LHCN-M2 (cell line): Measurements from ENCODE around the gene SLC13A4. TPM values are rescaled to one million over a fixed set of nuclear protein-coding genes. Genes with fewer than 3 reads are reported as not detected.
A peak's percentile ranks its signal among the peaks of the same experiment; 100 is the strongest.
"Not testable (repeated sequence)": the region's sequence is repeated elsewhere in the genome, so short reads cannot be mapped to it uniquely, and the experiment has no call there.

Experiments
- DNase-seq: peaks from one replicate; pipeline ENCODE4 v3.0.0-alpha.2; 2012; ENCODE audit warnings: low read depth
- polyA plus RNA-seq: library from polyadenylated mRNA; unstranded; fragments of >200 nt; gene quantifications from one replicate; pipeline ENCODE4 v1.2.1, GENCODE V29; 2012; ENCODE audit warnings: missing spikeins
- total RNA-seq: library from RNA; depleted of rRNA; stranded (reverse); fragments of >200 nt; gene quantifications from 2 replicates; pipeline ENCODE4 v1.2.3, GENCODE V29; 2014; rRNA removed

Gene SLC13A4, protein sequence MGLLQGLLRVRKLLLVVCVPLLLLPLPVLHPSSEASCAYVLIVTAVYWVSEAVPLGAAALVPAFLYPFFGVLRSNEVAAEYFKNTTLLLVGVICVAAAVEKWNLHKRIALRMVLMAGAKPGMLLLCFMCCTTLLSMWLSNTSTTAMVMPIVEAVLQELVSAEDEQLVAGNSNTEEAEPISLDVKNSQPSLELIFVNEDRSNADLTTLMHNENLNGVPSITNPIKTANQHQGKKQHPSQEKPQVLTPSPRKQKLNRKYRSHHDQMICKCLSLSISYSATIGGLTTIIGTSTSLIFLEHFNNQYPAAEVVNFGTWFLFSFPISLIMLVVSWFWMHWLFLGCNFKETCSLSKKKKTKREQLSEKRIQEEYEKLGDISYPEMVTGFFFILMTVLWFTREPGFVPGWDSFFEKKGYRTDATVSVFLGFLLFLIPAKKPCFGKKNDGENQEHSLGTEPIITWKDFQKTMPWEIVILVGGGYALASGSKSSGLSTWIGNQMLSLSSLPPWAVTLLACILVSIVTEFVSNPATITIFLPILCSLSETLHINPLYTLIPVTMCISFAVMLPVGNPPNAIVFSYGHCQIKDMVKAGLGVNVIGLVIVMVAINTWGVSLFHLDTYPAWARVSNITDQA
- total RNA-seq = 0.06 TPM in 1 of 2 replicates, not detected in the other
- 0.60 TPM for polyA plus RNA-seq

DNA sequence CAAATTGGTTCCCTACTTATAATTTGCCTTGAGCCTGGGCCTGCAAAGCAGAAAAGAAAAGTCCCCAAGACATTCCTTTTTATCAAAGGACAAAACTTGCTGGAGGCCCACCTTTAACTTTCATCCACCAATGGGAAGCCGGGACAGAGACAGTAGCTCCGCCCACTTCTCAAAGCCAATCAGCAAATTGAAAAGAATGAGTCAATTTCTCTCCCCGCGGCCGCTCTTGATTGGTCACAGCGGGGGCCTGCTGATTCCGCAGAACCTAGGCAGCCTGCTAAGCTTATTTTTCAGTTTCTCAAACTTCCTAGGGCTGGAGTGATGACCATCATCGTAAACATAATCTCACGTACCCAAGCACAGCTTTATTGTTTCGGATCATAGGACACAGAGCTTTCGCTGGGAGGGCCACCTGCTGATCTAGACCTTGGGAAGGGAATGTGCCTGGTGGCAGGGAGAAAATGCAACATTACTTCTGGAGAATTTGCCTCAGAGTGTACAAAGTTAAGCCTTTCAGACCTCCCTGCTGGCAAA, at the start of gene SLC13A4:
SLC13A4 (minus strand) TSS at position 51 of the 534 bp plus-strand sequence. CDS start 690 bp downstream, outside the sequence.
- no peak for DNase-seq

DNA sequence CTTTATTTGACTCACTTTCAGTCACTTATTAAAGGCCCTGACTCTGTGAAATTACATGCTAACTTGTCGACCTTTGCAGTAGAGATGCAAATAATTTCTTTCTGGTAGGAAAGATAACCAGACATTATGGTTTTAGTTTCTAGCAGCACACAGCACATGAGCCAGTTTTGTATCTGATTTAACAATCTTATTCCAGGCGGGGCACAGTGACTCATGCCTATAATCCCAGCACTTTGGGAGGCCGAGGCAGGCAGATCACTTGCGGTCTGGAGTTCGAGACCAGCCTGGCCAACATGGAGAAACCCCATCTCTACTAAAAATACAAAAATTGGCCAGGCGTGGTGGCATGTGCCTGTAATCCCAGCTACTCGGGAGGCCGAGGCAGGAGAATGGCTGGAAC, 47.9 kb upstream of the SLC13A4 start:
- not testable (repeated sequence) for DNase-seq

DNA sequence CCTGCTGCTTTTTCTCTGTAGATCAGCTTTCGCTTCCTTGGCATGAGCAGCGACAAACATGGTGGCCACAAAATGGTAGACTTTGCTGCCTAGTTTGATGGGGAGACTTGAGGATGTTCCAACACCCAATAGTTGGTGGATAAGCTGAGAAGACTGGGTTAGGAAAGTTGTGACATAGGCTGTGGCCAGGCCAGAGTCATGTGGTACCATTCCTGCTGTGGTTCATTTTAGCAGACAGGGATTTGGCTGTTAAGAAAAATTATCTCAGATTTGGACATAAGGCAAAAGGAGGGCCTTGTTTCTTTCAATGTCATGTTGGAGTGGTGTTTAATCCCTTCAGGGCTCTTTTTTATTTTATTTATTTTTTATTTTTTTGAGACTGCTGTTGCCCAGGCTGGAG, 47.2 kb upstream of the SLC13A4 start:
- DNase-seq = no peak

DNA sequence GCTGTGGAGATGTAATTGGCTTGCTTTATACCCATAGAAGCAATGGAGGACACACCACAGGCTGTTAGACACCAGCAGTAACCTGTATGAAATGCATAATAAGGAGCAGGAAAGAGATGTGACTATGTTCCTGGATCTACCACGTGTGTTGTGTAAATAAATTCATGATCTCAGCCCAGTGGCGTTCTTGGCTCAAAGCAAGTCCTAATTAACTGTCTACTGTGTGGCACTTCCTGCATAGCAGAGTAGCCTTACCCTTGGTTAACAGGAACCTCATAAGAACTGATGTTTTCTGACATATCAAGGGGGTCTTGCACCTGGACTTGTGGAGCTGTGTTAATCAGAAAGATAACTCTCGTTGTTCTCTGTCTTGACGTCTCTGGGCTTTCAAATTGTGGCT, 46.3 kb upstream of the SLC13A4 start:
- no peak for DNase-seq

DNA sequence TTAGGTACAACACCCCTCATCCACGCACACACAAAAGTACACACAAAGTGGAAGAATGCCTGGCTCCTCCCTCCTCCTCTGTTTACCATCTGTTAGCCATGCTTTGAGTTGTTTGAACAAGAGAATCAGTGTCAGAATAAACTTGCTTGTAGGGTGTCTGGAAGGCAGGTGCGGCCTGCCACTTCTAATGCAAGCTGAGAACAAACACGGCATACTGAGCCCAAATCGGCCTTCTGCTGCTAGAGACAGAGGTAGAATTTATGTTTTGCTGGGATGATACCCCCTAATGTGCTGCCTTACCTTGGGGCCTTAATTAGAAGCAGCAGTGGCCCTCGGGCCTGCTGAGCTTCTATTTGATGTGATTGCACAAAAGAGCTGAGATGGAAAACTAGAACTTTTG, 45.5 kb upstream of the SLC13A4 start:
- DNase-seq = no peak

DNA sequence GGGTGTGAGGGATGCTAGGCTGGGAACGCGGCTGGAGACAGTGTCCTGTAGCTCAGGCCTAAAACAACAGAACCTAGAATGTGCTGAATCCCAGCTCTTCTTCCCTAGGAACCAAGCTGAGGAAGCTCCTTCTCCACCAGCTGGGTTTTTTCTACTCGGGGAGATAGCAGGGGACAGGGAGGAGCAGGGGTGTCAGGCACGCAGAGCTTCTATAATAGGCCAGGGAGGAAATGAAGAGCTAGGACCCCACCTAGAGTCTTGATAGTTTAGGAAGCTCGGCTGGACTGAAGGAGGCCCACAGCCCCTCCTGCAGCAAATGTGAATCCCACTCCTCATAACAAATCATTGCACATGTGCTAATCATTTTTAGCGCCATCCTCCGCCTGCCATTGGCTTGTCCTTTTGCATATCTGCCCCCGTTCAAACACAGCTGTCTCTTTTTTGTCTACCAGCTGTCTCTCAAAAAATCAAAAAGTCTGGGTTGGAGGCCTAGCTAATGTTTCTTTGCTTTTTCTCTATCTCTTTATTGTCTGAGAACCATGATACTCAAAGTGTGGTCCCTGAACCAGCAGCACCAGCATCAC, 44.7 kb upstream of the SLC13A4 start:
- DNase-seq = peak; percentile 32

DNA sequence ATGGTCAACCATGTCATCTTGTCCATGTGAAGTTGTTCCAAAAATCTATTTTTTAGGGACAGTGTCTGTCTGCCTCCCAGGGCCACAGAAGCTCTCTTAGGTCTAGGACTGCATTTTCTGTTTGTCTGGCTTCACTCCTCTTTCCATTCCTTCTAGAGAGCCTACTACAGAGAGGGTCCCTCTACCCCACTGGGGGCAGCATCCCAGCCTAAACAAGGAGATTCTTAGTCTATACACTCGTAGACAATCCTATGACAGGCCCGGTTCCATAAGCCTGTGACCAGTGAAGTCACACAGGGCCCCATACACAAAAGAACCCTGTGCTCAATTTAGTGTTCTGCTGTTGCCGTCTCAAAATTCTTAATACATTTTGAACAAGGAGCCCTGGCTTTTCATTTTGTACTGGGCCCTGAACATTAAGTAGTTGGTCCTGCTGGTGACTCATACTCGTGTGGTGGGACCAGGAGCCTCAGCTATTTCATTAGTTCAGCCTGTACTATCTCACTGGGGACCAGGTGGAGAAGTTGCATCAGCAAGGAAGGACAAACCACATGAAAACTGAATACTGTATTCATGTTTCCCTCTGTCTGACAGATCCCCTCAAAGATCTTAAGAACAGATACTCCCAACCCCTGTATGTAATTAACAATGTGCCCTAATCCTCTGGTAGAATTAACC, 44.1 kb upstream of the SLC13A4 start:
- DNase-seq = peak; percentile 96

DNA sequence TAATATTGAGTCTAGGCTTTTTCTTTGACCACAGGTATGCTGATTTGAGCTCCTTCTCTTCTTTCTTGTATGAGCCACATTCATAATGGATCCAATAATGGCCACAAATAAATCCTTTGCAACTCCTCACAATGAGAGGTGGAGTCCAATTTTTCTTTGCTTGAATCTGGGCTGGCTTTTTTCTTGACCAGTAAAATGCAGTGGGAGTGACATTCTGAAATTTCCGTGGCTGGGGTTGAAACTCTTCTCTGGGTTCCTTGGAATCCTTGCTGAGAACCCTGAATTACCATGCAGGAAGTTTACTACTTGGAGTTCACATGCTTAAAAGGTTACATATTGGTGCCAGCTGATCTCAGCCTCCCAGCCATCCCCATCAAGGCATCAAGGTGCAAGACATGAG, 43.1 kb upstream of the SLC13A4 start:
- no peak for DNase-seq

DNA sequence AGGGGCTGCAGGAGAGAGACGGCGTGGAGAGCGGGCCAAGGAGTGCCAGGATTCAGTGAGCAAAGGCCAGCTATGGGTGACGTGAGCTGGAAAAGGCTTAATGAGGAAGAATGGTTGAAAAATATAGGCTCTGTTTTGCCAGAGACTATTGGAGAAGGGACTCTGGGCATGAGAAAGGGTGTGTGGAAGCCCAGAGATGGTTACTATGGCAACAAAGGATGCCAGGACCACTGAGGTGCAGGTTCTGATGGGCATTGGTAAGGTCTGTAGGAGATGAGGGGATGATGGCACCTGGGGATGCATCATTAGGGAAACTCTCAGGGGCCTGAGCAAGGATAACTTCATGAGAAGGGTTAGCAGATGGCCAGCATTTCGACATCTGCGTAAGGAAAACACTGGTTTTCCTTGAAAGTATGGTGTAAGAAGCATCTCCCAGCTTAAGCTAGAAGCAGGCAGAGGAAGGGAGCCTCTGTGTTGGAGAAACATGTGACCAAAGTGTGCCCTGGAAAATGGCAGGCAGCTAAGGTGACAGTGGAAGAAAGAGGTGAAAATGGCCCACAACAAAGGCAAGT, 42.2 kb upstream of the SLC13A4 start:
- DNase-seq = peak; percentile 72

DNA sequence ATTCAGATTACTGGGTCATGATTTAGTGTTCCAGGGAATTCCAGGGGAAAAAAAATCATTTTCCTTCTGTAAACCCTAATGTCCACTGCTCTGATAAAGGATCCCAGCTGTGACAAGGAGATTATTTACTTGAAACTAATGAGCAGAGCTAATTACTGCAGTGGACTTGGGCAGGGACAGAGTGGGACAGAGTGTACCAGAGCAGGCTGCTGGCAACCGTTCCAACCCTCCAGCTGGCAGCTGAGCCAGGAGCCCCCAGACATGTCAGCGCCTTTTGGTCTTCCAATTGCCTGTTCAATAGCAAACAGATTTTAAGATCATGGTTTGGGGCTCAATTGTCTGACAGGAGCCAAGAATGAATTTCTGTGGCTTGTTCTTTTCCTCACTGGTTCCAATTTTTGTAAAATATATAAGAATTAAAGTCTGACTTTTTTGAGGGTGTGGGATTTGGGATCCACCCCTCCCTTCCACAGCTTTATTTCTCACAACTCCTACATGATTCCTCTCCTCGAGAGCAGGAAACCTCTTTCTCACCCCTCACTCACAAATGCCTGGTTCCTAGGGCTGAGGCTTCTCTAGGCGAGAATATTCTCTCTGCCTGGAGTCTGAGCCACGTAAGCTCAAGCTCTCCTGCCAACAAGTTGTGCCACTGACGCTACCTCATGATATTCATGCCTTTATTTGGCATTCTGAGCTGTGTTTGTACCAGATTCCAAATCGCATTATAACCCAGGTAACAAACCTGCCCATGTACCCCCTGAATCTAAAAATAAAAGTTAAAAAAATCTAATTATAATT, 41.2 kb upstream of the SLC13A4 start:
- DNase-seq = no peak

DNA sequence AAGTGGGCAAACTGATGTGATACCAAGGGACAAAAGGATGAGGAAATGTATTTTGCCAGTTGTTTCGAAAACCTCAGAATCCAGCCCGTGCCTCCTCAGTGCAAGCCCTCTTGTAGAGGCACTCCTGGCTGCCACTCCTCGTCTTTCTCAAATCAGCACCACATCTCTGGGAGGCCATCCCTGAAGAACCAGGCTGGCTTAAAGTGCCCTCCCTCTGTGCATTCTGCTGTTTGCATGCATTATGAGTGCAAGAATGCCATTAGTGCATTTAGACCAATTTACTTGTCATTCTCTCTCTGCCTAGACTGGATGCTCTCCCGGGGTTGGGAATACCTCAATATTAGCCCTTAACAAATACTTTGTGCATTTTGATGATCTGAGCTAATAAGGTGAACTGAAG, 40.5 kb upstream of the SLC13A4 start:
- DNase-seq = peak; percentile 49

DNA sequence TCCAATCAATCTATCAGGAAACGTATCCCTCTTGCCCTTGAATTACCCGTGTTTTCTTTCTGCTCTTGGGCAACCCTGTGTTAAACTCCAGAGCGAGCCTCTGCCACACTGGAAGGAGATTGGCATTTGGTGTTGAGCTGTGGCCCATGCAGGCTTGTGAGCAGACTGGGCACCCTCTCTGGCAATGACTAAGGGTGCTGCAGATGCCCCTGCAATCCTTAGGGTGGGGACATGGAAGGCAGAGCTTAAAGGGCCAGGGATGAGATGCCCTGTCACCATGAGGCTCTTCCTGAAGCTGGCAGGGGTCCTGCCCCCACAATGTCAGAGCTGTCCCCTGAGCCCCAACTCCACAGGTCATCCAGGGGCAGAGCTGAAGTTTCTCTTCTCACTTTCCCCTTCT, 40.1 kb upstream of the SLC13A4 start:
- DNase-seq = no peak

DNA sequence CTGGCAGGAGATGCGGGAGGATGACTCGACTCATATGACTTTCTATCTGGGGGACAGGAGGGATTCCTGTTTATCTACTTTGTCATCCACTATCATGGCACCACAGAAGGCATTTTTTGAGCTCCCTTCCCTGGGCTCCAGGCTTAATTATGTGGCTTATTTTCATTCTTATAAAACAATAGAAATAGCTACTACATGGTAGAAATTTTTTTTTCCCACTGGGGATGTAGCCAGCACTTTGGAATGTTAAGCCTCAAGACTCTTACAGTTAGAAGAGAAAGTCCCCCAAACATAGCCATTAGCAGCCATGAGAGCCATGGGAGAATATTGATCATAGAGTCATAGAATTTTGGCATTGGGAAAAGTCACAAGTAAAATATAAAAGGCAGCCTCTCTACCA, 35.3 kb upstream of the SLC13A4 start:
- DNase-seq = peak; percentile 48

DNA sequence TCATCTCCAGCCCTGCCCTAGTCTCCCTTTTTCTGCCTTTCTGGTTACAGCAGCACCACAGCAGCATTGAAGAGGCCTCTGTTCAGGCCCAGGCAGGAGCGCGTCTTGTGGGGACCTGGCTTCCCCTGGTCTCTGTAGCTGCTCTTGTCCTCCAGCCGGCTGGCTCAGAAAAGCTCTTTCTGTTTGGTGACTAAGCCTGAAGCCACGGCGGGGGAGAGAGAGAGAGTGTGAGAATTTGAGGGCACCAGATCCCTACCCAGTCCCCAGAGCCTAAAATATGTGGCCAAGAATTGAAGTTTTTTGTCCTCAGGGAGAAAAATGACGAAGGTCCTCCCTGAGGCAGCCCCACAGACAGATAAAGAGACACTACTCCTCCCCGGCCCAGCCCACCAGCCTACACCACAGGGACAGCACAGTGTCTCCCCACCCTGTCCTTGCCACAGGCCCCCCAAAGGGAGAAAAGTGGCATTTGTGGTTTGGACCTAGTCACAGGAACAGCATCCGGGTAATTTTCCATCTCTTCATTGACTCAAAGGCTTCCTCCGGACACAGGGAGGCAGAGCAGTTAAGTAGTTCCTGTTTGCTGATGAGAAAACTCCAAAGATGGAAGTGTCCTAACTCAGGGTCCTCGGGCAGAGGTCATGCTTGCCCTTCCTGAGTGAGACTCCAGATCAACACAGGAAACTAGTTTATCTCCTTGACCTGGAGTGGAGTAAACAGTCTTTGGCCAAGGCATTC, 33.9 kb upstream of the SLC13A4 start:
- peak; percentile 90 for DNase-seq

DNA sequence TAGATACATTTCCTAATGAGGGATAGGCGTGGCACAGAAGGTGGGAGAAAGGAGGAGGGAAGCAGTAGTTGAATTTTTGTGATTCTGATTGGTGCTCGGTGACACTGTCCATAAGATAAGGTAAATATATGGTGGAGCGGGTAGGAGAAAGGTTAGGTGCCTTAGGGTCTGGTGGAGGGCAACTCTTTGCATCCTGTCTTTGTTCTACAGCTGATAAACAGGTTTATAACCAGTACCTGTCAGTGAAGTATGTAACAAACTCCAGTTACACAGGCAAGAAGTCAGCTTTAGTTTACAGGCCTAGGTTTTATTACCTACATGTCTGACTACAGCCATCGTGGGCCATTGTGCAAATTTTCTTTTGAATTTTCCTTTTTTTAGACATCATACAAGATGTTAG, 31.5 kb upstream of the SLC13A4 start:
- DNase-seq = no peak

DNA sequence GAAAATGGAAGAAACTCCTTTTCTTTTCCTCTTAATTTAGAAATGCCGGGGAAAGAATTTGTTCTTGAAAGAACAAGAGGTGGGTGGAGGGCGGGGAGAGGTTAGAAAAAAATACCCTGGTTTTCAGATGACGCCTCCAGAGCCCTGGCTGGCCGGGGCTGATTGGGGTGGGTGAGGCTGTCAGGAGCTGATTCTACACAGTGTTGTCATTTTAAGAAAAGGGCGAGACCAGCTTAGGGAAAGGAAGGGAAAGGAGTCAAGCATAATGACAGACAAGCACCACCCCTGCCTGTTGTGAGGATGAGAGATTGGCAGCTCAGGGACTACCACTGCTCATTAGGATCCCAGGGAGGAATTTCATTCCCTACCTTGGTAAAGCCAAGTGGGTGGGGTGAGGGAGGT, 30.5 kb upstream of the SLC13A4 start:
- DNase-seq = peak; percentile 69

DNA sequence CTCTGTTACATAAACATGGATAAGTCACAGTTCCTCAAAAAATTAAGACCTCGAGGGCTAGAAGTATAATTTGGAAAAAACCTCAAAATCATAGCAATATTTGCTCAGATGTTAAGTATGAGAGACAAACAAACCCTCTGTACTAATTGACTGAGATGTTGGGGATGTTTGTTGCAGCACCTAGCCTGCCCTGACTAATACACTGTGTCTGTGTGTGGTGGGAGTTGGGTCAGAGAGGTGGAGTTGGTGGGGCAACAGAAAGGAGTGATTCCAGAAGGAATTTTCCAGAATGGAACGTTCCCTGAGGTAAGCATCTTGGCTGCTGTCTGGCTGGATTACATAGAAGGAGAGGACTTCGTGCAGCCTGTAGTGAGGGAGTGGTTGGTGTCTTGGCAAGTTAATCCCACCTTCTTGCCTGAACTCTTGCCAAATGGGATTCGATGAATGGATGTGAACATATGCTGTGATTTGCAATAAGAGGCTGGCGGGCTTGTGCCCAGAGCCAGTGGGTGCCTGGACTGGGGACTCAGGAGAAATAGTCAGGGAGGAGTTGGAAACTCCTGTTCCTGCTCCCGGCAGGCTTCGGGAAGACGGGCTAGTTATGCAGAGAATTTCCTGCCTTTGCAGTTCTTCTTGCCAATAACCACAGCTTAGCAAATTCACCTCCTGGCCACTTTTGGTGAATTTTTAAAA, 29.9 kb upstream of the SLC13A4 start:
- DNase-seq = peak; percentile 79

DNA sequence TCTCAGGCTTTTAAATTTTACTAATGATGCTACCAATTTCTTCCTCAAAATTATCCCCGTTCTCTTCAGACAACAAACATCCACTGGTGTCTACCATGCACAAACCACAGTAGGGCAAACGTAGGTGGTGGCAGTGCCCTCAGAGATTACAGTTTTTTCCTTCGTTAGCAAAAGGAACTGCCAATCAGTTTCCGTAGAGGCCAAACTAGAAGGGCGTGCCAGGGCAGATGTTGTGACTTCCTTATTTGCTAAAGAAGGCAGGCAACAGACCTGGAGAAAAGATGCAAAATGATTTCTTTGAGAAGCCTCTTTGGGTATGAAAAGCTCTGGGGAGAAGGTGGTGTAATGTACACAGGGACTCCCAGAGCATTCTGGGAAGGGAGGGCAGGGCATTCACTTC, 28.2 kb upstream of the SLC13A4 start:
- DNase-seq = no peak

DNA sequence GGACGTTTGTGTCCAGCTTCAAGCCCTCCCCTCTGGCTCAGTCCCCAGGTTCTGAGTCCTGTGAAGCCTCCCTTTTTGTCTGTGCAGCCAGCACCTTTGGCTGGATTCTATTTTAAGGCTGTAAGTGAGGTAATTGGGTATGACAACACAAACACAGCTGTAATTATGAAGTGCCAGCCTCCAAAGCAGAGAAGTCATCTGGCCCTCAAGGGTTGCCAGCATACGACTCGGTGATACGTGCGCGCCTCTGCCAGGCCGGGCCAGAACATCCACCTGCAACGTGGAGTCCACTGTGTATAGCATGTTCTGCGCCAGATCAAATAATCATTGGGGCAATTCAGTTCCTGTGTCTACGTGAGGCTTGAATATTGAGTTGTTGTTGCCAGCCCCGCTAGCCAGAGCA, 27.4 kb upstream of the SLC13A4 start:
- DNase-seq = no peak
